ENCODE data around the gene PELI1. TPM values are rescaled to one million over a fixed set of nuclear protein-coding genes. Genes with fewer than 3 reads are reported as not detected.

PELI1 gene
- total RNA-seq, 4 donors from 2014 or later, result 38.4 to 57.0 (median 46.0) TPM

DNA sequence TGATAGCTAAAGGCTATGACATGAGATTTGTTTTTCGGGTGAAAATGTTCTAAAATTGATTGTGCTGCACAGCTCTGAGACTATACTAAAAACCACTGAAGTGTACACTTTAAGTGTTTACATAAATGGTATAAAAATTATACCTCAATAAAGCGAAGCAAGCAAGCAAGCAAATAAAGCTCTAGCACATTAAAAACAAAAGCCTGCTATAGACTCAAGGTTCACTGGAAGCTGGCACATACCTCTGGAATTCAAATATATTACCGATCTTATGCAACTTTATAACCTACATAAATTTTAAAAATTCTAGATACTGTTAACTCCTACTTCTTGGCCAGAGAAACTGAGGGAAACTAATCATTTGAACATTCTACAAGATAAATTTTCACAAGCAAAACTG lies 20.1 kb downstream of the PELI1 start:
- intact Hi-C loops (cut with DNase I; ENCODE audit: low total_unique reads), result no loop called here
- WGBS, 2 donors, result 44 to 81% methylated on average over 3 of the region's 3 CpGs
- TF ChIP-seq POLR2A (IDR thresholded peaks at IDR 0.05), result no peak
- TF ChIP-seq, protein P1, sequence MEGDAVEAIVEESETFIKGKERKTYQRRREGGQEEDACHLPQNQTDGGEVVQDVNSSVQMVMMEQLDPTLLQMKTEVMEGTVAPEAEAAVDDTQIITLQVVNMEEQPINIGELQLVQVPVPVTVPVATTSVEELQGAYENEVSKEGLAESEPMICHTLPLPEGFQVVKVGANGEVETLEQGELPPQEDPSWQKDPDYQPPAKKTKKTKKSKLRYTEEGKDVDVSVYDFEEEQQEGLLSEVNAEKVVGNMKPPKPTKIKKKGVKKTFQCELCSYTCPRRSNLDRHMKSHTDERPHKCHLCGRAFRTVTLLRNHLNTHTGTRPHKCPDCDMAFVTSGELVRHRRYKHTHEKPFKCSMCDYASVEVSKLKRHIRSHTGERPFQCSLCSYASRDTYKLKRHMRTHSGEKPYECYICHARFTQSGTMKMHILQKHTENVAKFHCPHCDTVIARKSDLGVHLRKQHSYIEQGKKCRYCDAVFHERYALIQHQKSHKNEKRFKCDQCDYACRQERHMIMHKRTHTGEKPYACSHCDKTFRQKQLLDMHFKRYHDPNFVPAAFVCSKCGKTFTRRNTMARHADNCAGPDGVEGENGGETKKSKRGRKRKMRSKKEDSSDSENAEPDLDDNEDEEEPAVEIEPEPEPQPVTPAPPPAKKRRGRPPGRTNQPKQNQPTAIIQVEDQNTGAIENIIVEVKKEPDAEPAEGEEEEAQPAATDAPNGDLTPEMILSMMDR (IDR thresholded peaks at IDR 0.05), result no peak
- DNase-seq (ENCODE audit: low spot score in 2 of 2), result no peak
- no peak overlapping the region for H3K4me3 ChIP-seq (ENCODE audit: low read depth, poor library complexity, severe bottlenecking)

DNA sequence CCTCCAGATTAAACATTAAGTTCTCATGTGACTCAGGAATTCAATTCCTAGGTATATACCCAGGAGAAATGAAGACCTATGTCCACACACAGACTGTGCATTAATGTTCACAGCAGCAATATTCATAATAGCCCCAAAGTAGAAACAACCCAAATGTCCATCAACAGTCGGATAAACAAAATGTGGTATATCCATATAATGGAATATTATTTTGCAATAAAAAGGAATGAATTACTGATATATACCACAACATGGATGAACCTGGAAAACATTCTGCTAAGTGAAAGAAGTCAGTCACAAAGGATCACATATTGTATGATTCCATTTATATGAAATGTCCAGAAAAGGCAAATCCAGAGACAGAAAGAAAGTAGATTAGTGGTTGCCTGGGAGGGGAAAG lies 20.5 kb downstream of the PELI1 start:
- TF ChIP-seq, protein P1 (IDR thresholded peaks at IDR 0.05), result no peak
- no peak for TF ChIP-seq POLR2A (IDR thresholded peaks at IDR 0.05)
- intact Hi-C loops (cut with DNase I; ENCODE audit: low total_unique reads), result no loop called here
- no peak for DNase-seq (ENCODE audit: low spot score in 2 of 2)
- 93 to 98% methylated on average over 1 of the region's 1 CpG for WGBS, 2 donors
- no peak overlapping the region for H3K4me3 ChIP-seq (ENCODE audit: low read depth, poor library complexity, severe bottlenecking)

GRCh38 chr2:64122358-64122757 lies 21.9 kb downstream of the PELI1 start:
- DNase-seq (ENCODE audit: low spot score in 2 of 2), result no peak
- TF ChIP-seq, protein P1 (IDR thresholded peaks at IDR 0.05), result no peak
- TF ChIP-seq POLR2A (IDR thresholded peaks at IDR 0.05), result no peak
- WGBS, 2 donors, result 73 to 74% methylated on average over 7 of the region's 7 CpGs
- no peak overlapping the region for H3K4me3 ChIP-seq (ENCODE audit: low read depth, poor library complexity, severe bottlenecking)
- intact Hi-C loops (cut with DNase I; ENCODE audit: low total_unique reads), result no loop called here

DNA sequence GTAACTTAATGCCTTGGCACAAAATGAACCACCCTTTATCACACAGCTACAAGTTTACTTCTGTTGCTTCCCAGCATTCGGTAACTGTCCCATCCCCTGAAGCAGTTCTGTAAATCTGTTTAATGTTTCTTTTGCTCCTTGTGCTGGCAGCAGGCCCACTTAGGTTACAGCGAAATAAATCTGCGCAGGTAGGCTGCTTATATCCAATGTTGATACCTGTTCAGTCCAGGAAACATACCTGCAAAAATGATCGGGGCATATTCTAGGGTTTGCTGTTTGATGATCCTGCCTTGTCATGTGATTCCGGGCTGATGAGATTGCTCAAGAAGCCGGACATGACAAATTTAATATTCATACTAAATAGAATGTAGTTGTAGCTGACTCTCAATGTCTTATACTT lies 23.3 kb downstream of the PELI1 start:
- intact Hi-C loops (cut with DNase I; ENCODE audit: low total_unique reads), result no loop called here
- 48 to 53% methylated on average over 6 of the region's 6 CpGs for WGBS, 2 donors

DNA sequence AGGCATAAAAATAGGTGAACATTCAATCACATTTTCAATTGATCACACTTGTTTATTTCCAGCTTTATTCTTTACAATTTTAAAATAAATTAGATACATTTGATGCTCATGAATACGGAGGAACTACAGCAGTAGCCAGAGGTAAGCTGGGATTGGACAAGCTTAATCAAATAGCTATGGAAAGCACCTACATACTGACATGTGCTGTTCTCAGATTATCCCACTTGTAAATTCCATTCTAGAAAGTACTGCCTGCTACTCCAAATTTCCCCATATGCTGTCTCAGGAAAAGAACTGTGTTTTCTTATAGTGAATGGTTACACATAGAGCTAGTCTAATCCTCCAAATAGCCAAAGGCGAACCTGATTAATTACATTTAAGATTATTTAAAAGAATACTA lies 24.2 kb downstream of the PELI1 start:
- intact Hi-C loops (cut with DNase I; ENCODE audit: low total_unique reads), result no loop called here
- 63 to 68% methylated on average over 2 of the region's 2 CpGs for WGBS, 2 donors
- no peak for DNase-seq (ENCODE audit: low spot score in 2 of 2)
- no peak overlapping the region for H3K4me3 ChIP-seq (ENCODE audit: low read depth, poor library complexity, severe bottlenecking)
- TF ChIP-seq POLR2A (IDR thresholded peaks at IDR 0.05), result no peak
- TF ChIP-seq, protein P1 (IDR thresholded peaks at IDR 0.05), result no peak

More for the DNA sequence above, 23.3 kb downstream of the PELI1 start:
- no peak for DNase-seq (ENCODE audit: low spot score in 2 of 2)
- no peak overlapping the region for H3K4me3 ChIP-seq (ENCODE audit: low read depth, poor library complexity, severe bottlenecking)
- TF ChIP-seq, protein P1 (IDR thresholded peaks at IDR 0.05), result no peak
- TF ChIP-seq POLR2A (IDR thresholded peaks at IDR 0.05), result no peak

DNA sequence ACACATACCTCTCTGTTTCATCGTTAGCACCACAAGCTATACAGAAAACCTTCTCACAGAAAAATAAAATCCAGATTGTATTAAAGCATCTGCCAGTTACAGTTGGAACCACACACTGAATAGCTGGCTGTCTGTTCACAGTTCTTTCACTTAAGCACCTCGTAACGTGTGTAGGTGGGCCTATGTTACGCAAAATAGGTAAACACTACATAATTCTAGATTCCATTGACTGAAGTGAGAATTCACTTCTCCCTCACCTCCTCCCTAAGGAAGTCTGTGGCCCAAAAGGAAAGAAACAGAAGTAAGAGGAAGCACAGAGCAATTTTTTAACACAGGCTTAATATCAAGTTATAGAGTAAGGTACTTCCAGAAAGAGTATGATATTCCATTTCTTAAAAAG lies 24.9 kb downstream of the PELI1 start:
- no peak for DNase-seq (ENCODE audit: low spot score in 2 of 2)
- 49 to 70% methylated on average over 4 of the region's 4 CpGs for WGBS, 2 donors
- no peak overlapping the region for H3K4me3 ChIP-seq (ENCODE audit: low read depth, poor library complexity, severe bottlenecking)
- TF ChIP-seq, protein P1 (IDR thresholded peaks at IDR 0.05), result no peak
- no peak for TF ChIP-seq POLR2A (IDR thresholded peaks at IDR 0.05)
- intact Hi-C loops (cut with DNase I; ENCODE audit: low total_unique reads), result no loop called here
